HK-2 (cell line): ENCODE measurements around the gene CDH6.
"Not testable (repeated sequence)": the region's sequence is repeated elsewhere in the genome, so short reads cannot be mapped to it uniquely, and the experiment has no call there.

Experiments
- DNase-seq: peaks from one replicate; pipeline ENCODE4 v3.0.0-alpha.2; 2018; ENCODE audit not compliant: unreplicated experiment

Gene CDH6

GRCh38 chr5:31328040-31328733, 134.7 kb downstream of the CDH6 start:
- no peak for DNase-seq

GRCh38 chr5:31329715-31330114, 136.2 kb downstream of the CDH6 start:
- DNase-seq: no peak

GRCh38 chr5:31332160-31332559, 138.7 kb downstream of the CDH6 start:
- DNase-seq: no peak

DNA sequence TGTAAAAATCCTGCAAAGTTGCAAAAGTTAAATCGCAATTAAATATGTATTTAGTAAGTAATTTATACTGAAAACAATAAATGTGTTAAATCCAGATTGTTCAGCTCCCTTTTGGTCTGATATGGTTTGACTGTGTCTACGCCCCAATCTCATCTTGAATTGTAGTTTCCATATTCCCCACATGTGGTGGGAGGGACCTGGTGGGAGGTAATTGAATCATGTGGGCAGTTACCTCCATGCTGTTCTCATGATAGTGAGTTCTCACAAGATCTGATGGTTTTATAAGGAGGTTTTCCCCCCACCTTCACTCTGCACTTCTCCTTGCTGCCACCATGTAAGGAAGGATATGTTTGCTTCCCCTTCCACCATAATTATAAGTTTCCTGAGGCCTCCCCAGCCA, 140.0 kb downstream of the CDH6 start:
- DNase-seq: no peak

GRCh38 chr5:31334061-31334860, 140.8 kb downstream of the CDH6 start:
- no peak for DNase-seq

DNA sequence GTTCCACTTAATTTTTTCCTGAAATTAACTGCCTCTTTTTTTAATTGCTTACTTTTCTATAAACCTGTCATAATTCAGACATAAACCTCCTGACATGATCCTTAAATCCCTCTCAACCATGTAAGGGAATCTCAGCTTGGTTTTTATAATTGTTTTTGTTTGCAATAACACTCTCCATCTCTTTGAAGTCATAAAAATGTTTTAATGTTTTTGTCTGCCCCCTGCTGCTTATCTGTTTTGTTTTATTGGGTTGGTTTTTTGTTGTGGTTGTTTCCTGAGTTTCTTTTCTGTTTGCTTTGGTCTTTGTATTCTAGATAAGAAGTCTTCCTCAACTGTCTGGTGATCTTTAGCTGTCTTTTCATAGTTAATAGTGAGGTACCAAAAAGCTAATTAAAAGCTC, 142.0 kb downstream of the CDH6 start:
- DNase-seq: no peak

DNA sequence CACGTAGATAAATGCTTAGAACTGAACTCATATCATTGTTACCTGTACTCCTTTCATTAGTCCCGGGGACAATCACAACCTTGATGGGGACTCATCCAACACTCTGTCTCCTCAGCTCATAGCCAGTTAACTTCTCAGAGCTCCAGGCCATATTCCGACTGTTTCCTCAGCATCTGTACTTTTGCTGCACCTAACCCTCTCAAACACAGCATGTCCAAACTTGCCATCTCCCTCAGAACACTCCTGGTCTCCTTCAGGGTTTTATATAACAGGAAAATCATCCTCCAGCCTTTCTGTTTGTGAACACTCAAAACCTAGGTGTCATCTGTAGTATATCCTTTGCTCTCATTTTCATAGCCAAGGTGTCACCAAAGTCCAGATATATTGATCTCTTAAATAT, 150.5 kb downstream of the CDH6 start:
- no peak for DNase-seq

- no peak for DNase-seq
Observed at GRCh38 chr5:31346896-31347551, 153.5 kb downstream of the CDH6 start.

DNA sequence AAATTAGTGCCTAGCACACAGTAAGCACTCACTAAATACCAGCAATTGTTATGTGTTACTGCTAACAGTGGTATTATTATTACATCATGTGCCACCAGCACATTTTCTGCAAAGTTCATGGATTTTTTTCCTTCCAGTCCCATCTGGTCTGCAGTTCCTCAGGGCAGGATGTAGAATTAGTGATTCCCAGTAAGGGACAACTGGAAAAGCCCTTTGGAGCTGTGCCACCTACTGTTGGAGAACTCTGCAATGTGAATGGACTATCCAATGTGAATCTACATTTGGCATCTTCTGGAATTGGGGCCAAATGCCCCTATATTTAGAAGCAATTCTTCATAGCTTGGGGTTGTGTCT, 154.0 kb downstream of the CDH6 start:
- no peak for DNase-seq

DNA sequence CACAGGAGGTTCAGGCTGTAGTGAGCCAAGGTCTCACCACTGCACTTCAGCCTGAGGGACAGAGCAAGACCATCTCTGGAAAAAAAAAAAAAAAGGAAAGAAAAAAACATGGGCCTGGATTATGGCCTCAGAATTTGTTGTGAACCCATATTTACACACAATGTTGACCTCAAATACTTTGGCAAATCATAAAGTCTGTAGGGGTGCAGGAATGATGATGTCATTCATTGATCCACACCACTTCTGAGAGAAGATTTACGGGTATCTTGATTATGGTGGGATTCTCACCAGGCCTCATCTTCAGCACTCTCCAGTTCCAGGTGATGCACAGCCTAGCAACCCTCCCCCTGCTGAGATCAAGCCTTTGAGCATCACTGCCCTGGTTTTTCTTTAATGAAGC, 156.9 kb downstream of the CDH6 start:
- no peak for DNase-seq

DNA sequence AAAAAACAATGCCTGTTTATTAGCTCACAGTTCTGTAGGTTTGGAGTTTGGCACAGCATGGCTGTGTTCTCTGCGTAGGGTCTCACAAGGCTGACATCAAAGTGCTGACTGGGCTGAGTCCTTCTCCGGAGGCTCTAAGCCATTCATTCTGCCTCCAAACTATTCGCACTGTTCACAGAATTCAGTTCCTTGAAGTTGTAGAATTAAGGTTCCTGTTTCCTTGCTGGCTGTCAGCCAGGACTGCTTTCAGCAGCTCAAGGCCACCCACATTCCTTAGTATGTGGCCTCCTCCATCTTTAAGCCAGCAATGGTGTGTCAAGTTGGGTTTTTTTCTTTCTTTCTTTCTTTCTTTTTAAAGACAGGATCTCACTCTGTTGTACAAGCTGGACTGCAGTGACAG, 161.9 kb downstream of the CDH6 start:
- no peak for DNase-seq

GRCh38 chr5:31357038-31357437, 163.6 kb downstream of the CDH6 start:
- DNase-seq: no peak

- DNase-seq: no peak
Observed at GRCh38 chr5:31359839-31360238, 166.4 kb downstream of the CDH6 start.

GRCh38 chr5:31361234-31361633, 167.7 kb downstream of the CDH6 start:
- DNase-seq: no peak

DNA sequence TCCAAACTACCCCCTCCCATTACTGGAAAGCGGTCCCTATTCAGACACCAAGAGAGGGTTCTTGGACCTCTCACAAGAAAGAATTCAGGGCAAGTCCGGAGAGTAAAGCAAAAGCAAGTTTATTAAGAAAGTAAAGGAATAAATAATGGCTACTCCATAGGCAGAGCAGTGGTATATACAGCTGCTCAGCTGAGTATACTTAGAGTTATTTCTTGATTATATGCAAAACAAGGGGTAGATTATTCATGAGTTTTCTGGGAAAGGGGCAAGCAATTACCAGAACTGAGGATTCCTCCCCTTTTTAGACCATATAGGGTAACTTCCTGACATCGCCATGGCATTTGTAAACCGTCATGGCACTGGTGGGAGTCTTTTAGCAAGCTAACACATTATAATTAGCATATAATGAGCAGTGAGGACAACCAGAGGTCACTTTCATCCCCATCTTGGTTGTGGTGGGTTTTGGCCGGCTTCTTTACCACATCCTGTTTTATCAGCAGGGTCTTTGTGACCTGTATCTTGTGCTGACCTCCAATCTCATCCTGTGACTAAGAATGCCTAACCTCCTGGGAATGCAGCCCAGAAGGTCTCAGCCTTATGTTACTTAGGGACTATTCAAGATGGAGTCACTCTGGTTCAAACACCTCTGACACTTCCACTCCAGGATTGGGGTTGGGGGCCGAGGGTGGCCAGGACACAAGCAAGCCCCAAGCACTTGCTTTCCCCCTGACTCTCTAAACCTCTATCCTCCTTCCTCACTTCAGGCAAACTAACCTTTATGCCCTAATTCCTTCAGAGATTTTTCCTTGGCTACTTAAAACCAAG, 168.4 kb downstream of the CDH6 start:
- DNase-seq: not testable (repeated sequence)

GRCh38 chr5:31362529-31362900, 169.0 kb downstream of the CDH6 start:
- no peak for DNase-seq

DNA sequence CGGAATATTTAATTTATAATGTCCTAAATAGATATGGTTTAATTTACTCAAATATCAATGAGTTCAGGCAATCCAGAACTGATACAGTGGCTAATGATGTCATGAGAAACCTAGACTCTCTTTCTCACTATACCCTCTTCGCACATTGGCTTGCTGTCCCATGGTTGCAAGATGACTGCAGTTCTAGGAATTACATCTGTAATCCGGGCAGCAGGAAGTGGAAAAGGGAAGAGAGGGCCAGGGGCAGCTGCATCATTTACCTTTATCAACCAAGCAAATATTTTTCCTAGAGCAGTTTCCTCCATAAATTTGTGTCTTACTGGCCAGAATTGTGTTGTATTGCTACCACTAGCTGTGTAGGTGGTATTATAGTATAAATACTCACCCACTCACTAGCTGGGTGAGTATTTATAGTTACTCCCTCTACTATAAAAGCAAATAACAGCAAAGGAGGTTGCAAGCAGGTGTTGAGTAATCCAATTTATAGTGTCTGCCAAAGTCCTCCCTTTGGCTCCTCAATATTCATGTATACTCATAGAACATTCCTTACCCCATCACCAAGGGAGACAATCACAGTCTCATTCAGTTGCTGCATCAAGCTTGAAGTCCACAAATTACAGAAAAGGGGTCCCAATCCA, 169.6 kb downstream of the CDH6 start:
- DNase-seq: no peak

- no peak for DNase-seq
Observed at GRCh38 chr5:31364881-31365636, 171.6 kb downstream of the CDH6 start.

GRCh38 chr5:31365776-31366175, 172.3 kb downstream of the CDH6 start:
- no peak for DNase-seq

GRCh38 chr5:31366941-31367340, 173.5 kb downstream of the CDH6 start:
- DNase-seq: peak; percentile 38

DNA sequence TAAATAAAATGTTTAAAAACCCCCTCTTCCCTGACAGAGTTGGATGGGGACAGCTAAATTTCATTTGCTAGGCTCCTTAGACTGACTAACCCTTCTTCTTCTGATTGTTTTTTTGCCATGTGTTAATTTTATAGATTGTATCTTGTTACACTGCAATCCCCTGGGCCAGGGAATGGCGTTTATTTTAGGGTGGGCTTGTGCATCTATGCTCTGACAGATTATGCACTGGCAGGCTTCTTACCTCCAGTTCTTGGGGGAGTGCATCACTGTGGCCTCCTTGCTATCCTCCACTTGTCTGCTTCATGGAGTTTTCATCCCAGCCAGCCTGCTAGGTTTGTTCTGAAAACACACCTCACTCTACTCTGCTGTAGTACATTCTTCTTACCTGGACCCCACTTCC, 178.6 kb downstream of the CDH6 start:
- DNase-seq: no peak
